Activated CD8-positive, alpha-beta memory T cell treated with anti-CD3 and anti-CD28 coated beads, Interleukin-2, amount 50 U/mL, for 1 hour (primary cell): ENCODE results near the gene ASXL1.
"Not testable (repeated sequence)": the region's sequence is repeated elsewhere in the genome, so short reads cannot be mapped to it uniquely, and the experiment has no call there.

ENCODE experiments used
- DNase-seq: peaks from one replicate; pipeline ENCODE4 v3.0.0-alpha.2; 2020; ENCODE audit errors: extremely low read depth

Gene ASXL1

DNA sequence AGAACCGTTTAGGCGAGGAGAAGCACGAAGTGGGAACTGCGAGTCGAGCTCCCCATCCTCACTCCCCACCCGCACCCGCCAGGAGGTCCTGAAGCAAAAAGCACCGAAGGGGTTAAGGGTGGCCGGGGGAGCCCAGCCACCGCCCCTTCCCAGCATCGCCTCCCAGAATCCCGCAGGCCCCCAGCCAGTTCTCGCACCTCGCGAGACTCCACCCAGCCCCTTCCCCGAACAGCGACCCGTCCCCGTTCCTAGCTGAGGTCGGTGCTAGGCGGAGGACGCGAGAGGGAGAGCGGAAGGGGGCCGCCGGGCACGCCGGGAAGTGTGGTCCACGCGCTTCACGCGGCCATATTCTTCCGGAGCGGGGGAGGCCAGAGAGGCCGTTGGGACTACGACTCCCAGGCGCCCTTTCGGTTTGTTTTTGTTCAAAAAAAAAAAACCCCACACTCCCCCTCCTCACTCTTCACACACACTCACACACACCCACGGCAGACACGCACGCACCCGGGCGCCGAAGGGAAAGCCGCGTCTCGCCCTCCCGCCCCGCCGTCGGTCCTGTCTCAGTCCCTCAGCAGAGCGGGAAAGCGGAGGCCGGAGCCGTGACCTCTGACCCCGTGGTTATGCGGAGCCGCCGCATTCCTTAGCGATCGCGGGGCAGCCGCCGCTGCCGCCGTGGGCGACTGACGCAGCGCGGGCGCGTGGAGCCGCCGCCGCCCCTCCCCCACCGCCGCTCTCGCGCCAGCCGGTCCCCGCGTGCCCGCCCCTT is at the start of gene ASXL1:
TSS of gene ASXL1 (plus strand) at position 463 of the 763 bp plus-strand sequence. CDS start 445 bp downstream, outside the sequence.
- DNase-seq: peak; percentile 76

DNA sequence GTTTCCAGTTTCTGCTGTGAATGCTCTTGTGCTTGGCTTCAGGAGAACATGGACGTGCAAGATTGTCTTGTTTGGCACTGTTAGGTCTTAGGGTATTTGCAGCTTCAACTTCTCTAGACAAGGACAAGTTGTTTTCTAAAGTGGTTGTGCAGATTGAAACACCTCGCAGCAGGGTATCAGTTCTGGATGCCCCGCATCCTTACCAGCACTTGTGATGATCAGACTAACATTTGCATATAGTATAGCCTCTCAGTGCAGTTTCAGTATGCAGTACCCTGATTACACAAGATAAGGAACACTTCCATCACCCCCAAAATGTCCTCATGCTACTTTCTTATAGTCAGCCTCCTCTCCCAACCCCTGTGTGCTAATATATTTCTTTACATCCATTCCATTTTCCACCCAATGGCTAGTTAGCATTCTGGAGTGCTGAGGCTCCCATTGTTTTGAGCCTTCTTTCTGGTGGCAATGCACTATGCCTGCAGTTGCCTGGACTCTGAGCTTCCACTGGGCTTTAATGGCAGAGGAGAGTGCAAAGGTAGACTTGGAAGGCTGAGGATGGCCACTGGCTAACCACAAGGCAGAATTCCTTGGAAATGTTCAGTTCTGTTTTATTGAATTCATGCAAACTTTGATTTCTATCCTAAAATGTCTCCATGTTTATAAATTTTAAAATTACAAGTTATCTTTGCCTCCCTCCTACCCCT is 45.3 kb upstream of the ASXL1 start:
- no peak for DNase-seq

DNA sequence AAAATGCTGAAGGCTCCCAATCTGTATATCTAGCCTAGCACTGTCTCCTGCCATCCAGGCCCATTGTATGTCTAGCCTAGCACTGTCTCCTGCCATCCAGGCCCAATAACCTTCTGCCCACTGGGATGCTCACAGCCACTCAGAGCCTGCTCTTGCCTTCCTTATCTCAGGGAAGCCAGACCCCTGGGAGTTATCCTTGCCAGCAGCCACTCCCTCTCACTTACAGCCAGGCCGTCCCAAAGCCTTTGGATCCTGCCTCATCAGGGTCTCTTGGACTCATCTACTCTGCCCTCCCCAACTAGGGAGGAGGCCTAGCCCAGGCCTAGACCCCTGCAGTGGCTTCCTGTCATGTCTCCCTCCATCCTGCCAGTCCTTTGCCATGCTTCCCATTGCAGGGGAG is 43.4 kb upstream of the ASXL1 start:
- no peak for DNase-seq

DNA sequence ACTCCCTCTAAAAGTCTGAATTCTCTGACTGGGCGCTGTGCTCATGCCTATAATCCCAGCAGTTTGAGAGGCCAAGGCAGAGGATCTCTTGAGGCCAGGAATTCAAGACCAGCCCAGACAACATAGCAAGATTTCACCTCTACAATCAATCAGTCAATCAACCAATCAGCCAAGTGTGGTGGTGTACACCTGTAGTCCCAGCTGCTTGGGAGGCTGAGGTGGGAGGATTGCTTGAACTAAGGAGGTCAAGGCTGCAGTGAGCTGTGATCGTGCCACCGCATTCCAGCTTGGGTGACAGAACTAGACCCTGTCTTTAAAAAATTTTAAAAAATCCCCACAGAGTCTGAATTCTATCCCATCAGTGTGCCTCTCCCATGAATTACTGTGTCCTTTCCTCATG is 42.7 kb upstream of the ASXL1 start:
- DNase-seq: no peak

DNA sequence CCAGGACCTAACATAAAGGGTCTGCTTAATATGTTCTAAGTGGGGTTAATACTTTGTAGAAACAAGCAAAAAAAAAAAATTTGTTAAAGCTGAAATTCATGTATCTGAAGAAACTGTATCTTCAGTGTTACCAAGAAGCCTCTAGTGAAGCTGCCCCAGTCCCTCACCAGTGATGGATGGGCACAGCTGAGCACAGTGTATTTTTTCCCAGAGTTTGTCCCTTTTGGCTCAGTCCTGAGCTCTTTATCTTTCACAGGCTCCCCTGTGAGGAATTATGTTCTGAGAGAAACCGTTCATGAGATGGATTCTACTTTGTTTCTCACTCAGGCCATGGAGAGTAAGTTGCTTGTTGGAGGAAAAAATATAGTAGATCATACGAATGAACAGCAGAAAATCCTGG is 42.2 kb upstream of the ASXL1 start:
- no peak for DNase-seq

DNA sequence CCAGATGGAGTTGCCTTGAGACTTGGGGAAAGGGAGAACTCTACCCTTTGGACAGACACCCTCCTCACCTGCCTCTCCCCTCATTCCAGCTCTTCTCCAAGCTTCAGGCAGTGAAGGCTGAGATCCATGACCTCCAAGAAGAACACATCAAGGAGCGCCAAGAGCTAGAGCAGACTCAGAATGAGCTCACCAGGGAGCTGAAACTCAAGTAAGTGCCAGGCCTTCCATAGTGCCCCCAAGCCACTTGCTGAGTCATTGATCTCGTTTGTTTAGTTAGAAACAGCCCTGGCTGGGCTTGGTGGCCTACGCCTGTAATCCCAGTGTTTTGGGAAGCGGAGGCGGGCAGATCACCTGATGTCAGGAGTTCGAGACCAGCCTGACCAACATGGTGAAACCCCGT is 41.5 kb upstream of the ASXL1 start:
- DNase-seq: no peak

DNA sequence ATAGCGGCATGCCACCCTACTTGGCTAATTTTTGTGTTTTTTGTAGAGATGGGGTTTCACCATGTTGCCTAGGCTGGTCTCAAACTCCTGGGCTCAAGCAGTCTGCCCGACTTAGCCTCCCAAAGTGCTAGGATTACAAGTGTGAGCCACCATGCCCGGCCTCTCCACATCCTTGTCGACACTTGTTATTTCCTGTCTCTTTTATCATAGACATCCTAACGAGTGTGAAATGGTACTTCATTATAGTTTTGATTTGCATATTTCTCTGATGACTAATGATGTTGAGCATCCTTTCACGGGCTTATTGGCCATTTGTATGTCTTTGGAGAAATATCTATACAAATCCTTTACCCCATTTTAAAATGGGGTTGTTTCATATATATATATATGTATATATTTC is 39.0 kb upstream of the ASXL1 start:
- no peak for DNase-seq

DNA sequence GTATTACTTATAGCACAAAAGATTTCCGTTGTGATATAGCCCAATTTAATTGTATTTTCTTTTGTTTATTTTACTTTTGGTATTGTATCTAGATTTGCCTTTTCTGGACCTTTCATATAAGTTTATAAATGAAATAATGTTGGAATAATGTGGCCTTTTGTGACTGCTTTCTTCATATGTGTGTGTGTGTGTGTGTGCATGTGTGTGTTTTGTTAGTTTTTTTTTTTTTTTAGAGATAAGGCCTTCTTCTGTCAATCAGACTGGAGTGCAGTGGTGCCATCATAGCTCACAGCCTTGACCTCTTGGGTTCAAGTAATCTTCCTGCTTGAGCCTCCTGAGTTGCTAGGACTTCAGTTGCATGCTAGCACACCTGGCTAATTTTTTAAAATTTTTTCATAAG is 37.8 kb upstream of the ASXL1 start:
- DNase-seq: no peak

DNA sequence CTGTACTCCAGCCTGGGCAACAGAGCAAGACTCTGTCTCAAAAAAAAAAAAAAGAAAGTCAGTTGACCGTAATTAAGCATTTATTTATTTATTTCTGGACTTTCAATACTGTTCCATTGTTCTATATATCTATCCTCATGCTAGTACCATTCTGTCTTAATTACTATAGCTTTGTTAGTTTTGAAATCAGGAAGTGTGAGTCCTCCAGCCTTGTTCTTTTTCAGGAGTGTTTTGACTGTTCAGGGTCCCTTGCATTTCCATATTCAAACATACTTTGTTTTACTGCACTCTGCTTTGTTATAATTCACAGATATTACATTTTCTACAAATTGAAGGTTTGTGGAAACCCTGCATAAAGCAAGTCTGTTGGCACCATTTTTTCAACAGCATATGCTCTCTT is 36.7 kb upstream of the ASXL1 start:
- DNase-seq: no peak

DNA sequence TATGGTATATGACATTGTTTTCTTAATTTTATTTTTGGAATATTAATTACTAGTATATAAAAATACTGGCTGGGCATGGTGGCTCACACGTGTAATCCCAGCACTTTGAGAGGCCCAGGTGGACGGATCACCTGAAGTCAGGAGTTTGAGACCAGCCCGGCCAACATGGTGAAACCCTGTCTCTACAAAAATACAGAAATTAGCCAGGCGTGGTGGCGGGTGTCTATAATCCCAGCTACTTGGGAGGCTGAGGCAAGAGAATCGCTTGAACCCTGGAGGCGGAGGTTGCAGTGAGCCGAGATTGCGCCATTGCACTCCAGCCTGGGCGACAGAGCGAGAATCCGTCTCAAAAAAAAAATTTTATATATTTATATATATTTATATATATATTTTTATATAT is 35.9 kb upstream of the ASXL1 start:
- DNase-seq: not testable (repeated sequence)

DNA sequence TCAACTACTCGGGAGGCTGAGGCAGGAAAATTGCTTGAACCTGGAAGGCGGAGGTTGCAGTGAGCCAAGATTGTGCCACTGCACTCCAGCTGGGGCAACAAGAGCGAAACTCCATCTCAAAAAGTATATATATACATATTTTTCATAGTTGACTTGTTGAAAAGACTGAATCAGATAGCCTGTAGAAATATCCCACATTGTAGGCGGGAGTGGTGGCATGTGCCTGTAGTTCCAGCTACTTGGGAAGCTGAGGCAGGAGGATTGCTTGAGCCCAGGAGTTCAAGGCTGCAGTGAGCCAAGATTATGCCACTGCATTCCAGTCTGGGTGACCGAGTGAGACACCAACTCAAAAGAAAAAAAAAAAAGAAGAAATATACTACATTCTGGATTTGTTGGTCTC is 34.4 kb upstream of the ASXL1 start:
- DNase-seq: not testable (repeated sequence)

DNA sequence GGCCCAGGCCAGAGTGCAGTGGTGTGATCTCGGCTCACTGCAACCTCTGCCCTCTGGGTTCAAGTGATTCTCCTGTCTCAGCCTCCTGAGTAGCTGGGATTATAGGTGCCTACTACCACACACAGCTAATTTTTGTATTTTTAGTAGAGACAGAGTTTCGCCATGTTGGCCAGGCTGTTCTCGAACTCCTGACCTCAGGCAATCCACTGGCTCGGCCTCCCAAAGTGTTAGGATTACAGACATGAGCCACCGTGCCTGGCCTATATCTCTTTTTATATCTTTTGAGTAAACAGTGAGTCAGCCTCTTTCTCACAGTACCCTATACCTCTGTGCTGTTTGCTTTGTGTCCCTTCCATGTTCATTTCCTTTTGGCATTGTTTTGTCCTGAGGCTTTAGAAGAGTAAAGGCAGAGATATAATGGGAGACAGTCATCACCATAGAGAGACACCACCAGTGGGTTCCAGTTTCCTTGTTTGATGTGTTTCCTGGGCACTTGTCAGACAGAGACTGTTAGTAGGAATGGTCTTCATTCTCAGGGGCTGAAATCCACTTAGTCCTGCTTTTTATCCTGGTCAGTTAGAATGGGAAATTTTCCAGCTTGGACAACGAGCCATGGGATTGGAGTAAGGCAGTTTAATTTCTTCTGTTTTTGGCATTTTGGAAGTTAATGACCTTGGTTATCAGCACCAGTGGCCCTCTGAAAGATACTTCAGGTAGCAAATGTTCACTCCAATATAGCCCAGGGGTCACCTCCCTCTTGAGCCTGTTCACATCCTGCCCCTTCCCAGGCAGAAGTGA is 32.2 kb upstream of the ASXL1 start:
- no peak for DNase-seq

DNA sequence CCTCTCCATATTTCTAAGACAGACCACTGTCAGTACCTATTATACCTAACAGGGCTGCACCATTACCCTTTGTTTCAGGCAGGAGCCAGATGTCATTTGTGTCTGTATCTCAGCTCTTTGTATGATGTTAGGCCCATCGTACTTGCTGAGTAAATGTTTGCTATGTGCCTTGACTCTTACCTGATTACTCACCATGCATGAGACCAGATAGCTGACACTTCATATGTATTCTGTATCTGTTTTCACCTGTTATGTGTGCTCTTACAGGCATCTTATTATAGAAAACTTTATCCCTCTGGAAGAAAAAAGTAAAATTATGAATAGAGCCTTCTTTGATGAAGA is 31.7 kb upstream of the ASXL1 start:
- DNase-seq: no peak

DNA sequence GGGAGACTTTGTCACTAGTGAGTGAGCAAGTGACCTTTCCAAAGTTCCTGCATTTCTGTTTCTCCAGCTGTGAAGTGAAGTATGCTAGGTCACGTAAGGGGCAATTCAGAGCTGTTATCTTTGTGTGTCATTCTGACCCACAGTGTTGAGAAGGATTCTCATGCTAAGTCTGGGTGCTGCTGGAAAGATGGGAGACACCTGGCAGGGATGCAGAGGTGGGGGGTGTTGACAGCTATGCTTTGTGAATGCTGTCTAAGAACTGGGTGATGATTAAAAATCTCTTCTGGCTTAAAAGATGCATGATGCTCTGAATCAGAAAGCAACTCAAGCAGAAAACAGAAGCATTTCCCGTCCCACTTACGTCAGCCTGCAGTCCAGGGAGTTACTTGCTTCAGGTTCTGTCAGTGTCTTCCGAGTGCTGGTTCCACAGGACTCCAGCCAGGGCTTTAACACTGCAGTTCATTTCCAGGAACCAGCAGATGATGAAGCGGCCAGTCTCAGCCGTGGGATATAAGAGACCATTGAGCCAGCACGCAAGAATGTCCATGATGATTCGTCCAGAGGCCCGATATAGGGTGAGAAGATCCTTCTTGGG is 30.9 kb upstream of the ASXL1 start:
- DNase-seq: no peak

DNA sequence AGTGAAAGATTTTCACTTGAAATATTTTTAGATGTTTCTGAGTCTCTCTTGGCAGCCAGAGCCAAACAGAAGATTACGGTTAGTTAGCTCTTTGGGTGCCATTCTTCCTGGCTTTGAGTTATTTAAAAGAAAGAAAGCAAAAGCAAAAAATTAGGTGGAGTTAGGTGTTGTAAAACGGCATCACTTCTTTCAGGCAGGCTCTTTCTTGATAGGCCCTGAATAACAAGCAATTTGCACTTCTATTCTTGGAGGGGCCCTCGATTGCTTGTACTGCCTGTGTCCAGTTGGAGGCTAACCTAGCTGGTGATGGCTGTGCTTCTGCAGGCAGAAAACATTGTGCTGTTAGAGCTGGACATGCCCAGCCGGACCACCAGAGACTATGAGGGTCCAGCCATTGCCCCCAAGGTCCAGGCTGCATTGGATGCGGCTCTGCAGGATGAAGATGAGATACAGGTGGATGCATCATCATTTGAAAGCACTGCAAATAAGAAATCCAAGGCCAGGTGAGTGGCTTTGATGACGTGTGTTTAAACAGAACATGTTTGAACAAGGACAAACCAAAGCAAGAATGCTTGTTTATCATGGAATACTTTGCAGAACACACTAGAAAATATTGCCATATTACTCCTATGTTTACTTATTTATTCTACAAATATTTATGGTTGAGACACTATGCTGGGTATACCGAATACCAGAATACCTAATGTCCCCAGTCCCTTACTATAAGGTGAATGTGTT is 28.1 kb upstream of the ASXL1 start:
- no peak for DNase-seq

DNA sequence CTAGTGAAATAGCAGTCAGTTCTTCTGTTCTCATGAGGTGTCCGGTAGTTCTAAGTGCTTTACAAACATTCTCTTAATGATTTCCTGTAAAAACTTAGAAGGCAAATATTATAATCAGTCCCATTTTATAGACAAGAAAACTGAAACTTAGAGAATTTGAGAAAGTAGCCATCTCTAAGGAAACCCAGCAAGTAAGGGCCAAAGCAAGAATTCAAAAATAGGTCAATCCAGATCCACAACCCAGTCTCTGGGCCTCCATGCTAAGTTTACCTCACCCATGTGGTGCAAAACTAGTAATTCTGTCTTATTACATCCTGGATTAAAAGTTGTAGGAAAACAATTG is 27.6 kb upstream of the ASXL1 start:
- DNase-seq: no peak

DNA sequence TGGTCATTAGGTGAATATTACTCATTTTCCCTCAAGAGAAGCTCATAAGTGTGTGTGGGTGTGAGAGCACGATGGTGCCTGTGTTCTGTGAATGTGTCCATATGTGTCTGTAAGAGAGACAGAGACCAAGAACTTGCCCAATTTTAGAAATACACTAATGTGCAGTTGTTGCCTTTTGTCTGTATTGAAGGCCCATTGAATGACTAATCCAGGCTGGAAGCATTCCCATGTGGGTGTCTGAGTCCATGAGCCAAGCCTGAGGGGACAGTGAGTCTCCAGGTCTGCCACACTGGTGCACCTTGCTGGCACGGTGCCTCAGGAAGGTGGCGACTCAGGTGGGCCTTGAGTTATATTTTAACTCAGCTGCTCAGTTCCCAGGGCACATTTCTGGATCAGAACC is 25.5 kb upstream of the ASXL1 start:
- DNase-seq: no peak

DNA sequence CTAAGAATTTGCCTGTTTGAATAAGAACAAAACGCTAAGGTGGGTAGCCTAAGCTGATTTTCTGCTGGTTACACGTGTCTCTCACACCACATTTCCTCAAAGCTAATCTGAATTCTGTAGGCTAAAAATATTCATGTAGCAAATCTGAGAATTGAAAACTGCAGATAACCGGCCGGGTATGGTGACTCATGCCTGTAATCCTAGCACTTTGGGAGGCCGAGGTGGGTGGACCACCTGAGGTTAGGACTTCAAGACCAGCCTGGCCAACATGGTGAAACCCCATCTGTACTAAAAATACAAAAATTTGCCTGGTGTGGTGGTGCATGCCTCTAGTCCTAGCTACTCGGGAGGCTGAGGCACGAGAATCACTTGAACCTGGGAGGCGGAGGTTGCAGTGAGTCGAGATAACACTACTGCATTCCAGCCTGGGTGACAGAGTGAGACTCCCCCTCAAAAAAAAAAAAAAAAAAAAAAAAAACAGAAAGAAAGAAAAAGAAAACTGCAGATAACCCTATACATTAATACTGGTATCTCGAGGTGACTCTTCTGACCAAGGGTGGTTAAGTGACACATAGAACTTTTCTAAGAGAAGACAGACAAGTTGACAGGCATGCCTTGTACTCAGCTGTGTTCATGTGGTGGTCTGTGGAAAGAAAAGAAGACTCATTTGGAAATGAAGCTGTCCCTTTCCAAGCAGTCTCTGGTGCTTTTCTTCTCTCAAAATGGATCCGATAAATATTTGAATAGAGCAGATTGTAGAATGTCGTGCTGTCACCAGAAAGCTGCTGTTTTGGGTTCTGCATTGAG is 24.7 kb upstream of the ASXL1 start:
- no peak for DNase-seq

DNA sequence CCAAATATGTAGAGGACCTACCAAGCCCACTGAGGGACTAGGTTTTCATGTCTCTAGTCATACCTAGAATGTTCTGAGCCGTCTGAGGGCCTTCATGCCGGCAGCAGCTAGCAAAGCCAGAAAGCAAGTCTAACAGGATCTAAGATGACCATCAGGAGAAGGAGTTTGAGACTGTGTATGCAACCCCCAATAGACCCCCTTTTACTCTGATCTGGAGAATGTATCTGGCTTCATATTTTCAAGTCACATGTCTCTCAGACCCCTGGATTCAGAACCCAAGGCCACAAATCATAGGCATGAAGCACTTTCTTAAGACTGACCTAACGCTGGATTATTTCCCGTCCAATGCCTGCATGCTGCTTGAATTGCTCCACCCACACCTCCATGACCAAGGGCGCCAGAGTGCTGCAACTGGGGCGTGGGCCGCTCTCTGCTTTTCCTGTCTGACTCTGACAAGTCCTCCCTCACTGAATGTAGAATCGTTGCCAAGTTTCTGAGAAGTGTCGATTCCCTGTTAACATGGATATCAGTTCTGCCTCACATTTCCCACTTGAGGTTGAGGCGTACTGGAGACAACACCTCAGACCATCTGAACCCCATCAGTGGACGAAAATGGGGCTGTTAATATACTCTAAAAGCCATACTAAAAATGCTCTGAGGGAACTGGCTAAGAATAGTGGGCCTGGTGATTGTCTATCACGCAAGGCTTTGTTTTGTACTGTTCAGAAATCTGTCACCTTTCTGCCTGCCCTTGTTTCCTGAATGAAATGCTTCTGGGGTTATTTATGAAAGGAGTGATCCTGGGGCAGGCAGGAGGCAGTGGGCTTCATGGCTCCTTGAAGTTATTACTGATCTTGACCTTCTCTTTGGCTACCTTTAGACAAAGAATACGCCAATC is 23.9 kb upstream of the ASXL1 start:
- DNase-seq: no peak

DNA sequence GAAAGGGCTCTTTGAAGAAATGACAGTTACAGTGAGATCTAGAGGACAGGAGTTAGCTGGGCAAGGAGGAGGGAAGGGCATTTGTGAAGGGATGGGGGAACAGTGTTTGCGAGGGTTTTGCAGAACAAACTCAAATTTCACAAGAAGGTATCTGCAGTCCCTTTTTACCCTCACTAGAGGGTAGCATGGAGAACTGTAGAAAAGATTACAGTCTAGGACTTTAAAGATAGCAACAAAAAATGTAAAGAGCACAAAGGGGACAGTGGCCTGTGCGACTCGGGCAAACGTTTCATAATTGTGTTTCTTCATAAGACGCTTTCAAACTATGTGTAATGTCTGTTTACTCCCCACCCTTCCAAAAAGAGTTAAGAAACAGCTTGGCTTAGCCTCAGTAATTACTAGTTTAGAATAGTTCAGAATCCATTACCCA is 21.2 kb upstream of the ASXL1 start:
- no peak for DNase-seq
